Motor neuron (in vitro differentiated cells): ENCODE measurements around the gene RS1. TPM values are rescaled to one million over a fixed set of nuclear protein-coding genes. Genes with fewer than 3 reads are reported as not detected.

Source experiments
- ATAC-seq, 8 experiments: fragments of 200-7000 bp; cut with Tn5 transposase; replicated peaks in 6 of 8; 2 replicates each; pipeline ENCODE4 v1.8.0; 2021; ENCODE audit warnings: mild to moderate bottlenecking in 8 of 8, moderate library complexity in 8 of 8
- H3K27ac ChIP-seq, 2 donors: fragments of 250-450 bp; sonication (Bioruptor Pico); 2 replicates each; pipeline ENCODE4 v1.9.0; 2021; ENCODE audit warnings: antibody characterized with exemption in 2 of 2, mild to moderate bottlenecking in 2 of 2, moderate library complexity in 1 of 2
- H3K4me1 ChIP-seq, 2 donors: fragments of 250-450 bp; sonication (Bioruptor Pico); replicated peaks in 1 of 2; 2 replicates each; pipeline ENCODE4 v1.6.1; 2021; ENCODE audit warnings: antibody characterized with exemption in 2 of 2, mild to moderate bottlenecking in 2 of 2, moderate library complexity in 1 of 2
- H3K4me3 ChIP-seq, 5 donors: fragments of 250-450 bp; sonication (Bioruptor Pico); 2 replicates each; pipeline ENCODE4 v1.9.0; 2021; ENCODE audit warnings: antibody characterized with exemption in 5 of 5, mild to moderate bottlenecking in 5 of 5, moderate library complexity in 4 of 5
- WGBS, 10 experiments: fragments of 450-650 bp; shearing (Covaris generic); methylation state at CpG; one replicate each; pipeline ENCODE4 v1.0.0; 2022; 5-methylcytosine and 5-hydroxymethylcytosine counted together
- in situ Hi-C, 9 experiments: fragments of 400-800 bp; cut with MboI; loops; one replicate each; pipeline ENCODE4 v1.15.0; 2021; ENCODE audit warnings: low sequenced_read_pairs in 9 of 9, low pct_unique_long_range_greater_than_20kb in 2 of 9; ENCODE audit not compliant: unreplicated experiment in 9 of 9
- total RNA-seq, 8 experiments: library from RNA; unstranded; fragments of 300-600 nt; gene quantifications; 2 replicates each; pipeline versions ENCODE4 v1.2.3 to v1.2.4, GENCODE V29; 2022

RS1 gene
- total RNA-seq, 8 experiments from 2014 or later: 0.05 to 0.41 (median 0.21) TPM; not detected in 2

DNA sequence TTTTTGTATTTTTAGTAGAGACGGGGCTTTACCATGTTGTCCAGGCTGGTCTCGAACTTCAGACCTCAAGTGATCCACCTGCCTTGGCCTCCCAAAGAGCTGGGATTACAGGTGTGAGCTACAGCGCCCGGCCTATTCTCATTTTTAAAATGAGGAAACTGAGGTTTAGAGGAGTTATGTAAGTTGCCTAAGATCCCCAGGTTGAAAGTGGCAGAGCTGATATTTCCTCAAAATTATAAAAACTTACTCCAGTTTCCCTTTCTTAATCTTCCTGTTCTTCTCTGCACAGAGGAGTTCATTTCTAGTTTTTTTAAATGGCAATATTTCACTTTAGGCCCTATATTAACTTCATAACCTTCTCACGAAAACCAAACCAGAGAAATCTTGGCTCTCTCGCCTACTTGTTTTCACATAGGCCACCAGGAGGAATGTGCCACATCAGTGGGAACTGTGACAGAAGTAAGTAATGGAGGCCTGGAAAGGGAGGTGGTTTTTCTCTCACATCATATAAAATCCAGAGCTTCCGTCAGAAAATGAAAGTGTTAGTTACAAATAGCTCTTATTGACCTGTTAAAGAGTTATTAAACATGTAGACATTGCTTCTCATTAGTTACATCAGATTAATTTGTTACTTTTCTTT, 16.1 kb upstream of the RS1 start:
- H3K27ac ChIP-seq: no peak overlapping the region
- no peak overlapping the region for H3K4me3 ChIP-seq
- 0 to 100% (median 56%) methylated on average over 1 to 4 of the region's 7 CpGs; no CpG with 5 or more reads in 3 of the 10 experiments for WGBS, 10 experiments
- ATAC-seq: no peak
- H3K4me1 ChIP-seq: peaks cover 5 to 18% of the 10 kb centered on the region in 2 donors
- in situ Hi-C loops: loop anchor here in 1 of 9 experiments (25.0 kb wide), 1 partner anchor 199 kb away; no protein-coding TSS in a partner anchor

DNA sequence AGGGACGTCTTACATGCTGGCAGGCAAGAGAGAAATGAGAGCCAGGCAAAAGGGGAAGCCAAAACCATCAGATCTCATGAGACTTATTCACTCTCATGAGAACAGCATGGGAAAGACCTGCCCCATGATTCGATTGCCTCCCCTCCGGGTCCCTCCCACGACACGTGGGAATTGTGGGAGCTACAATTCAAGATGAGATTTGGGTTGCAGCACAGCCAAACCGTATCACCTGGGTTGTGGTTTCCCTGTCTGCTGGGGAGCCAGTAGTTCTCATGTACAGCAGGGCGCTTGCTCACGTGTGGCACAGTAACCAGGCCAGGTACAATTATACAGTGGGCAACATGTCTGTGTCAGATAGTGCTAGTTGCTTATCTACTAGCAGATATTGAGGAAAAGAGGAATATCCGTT, 11.1 kb upstream of the RS1 start:
- H3K4me3 ChIP-seq: no peak overlapping the region
- WGBS, 10 experiments: 40 to 76% (median 63%) methylated on average over 2 to 4 of the region's 9 CpGs; no CpG with 5 or more reads in 6 of the 10 experiments
- ATAC-seq: no peak
- in situ Hi-C loops: loop anchor here in 1 of 9 experiments (25.0 kb wide), 1 partner anchor 204 kb away; no protein-coding TSS in a partner anchor
- no peaks in the 10 kb centered on the region for H3K4me1 ChIP-seq
- H3K27ac ChIP-seq: no peak overlapping the region

DNA sequence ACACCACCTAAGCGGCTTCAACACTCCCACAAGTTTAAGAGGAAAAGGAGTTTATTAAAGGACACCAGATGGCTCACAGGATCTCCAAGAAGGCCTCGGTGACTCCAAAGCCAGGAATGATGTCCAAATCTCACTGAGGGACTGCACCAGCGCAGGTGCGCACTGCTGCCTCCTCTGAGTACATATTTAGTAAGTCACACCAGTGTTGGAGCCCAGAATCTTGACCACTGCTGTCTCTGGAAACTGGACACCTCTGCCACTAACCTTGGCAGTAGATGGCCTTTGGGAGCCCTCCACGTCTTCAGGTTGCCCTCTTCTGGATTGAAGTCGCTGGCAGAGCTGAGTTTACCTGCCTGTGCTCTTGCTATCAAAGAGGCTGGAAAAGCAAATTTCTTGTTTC, 10.1 kb upstream of the RS1 start:
- WGBS, 10 experiments: 0 to 83% (median 34%) methylated on average over 1 to 4 of the region's 6 CpGs; no CpG with 5 or more reads in 7 of the 10 experiments
- Histone ChIP-seq H3K27ac (no peak overlapping the region), H3K4me1 (no peaks in the 10 kb centered on the region), H3K4me3 (no peak overlapping the region)
- no peak for ATAC-seq
- in situ Hi-C loops: loop anchor here in 1 of 9 experiments (25.0 kb wide), 1 partner anchor 205 kb away; no protein-coding TSS in a partner anchor

DNA sequence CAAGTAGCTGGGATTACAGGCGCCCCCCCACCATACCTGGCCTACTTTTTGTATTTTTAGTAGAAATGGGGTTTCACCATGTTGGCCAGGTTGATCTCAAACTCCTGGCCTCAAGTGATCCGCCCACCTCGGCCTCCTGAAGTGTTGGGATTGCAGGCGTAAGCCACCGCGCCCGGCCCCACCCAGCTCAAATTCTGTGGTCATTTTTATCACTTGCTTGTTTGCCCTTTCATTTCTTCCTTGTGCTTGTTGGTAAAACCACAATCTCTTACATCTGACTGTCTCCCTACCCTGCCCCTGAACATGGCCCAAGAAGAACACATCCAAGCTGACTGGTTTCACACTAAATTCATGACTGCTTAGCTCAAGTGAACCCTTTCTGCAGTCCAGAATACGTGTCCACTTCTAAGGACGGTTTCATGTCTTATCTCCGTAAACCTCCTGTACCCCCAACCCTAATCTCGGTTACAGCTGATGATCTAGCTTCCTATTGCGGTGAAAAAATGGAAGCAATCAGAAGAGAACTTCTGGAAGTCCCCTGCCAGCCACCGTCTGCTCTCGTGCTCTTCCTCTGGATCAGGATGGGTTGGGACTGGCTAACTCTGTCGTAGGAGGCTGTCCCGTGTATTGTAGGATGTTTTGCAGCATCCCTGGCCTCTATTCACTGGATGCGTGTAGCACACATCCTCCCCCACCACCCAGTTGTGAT, 5.4 kb upstream of the RS1 start:
- no peak for ATAC-seq
- H3K4me3 ChIP-seq: no peak overlapping the region
- H3K4me1 ChIP-seq: no peaks in the 10 kb centered on the region
- 48 to 55% methylated on average over 6 to 7 of the region's 17 CpGs; no CpG with 5 or more reads in 8 of the 10 experiments for WGBS, 10 experiments
- in situ Hi-C loops: loop anchor here in 1 of 9 experiments (25.0 kb wide), 1 partner anchor 210 kb away; no protein-coding TSS in a partner anchor
- no peak overlapping the region for H3K27ac ChIP-seq

DNA sequence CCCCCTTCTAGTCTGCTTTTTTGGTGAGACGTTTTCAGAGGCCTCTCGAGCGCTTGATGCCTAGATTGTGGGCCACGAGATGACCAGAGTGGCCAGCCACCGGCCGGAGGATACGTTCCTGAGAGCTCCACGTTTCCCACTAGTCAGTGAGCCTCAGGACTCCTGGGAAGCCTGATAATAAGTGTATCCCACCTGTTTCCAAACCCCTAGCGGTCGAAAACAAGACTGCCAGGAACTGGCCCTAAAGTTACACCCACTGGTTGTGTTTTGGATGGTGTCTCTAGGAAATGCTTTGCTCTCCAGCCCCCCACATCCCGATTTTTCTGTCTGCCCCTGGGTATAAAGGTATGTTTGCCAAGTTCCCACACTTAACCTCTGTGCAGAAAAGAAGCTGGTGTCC, 4.6 kb upstream of the RS1 start:
- Histone ChIP-seq H3K4me3 (no peak overlapping the region), H3K27ac (no peak overlapping the region), H3K4me1 (no peaks in the 10 kb centered on the region)
- in situ Hi-C loops: loop anchor here in 1 of 9 experiments (25.0 kb wide), 1 partner anchor 211 kb away; no protein-coding TSS in a partner anchor
- no CpG with 5 or more reads among the region's 11 CpGs for WGBS, 10 experiments
- ATAC-seq: peak in 1 of 8 experiments; percentile 21

DNA sequence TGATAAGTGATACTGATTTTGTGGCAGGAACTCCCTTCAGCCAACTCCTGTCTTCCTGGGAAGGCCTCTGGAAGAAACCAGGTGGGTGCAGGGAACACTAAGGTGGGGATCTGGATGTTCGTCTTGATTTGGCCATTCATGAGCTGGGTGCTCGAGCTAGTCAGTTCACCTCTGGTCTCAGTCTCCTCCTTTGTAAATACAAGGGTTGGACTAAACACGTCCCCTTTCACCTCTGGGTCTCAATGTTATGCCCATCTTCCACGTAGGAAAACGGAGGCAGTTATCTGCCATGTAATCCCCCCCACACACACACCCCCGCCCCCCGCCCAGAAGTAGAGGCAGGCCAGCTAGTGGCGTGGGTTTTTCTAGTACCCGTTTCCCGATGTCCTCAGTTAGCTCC, 4.1 kb upstream of the RS1 start:
- H3K4me3 ChIP-seq: no peak overlapping the region
- in situ Hi-C loops: loop anchor here in 1 of 9 experiments (25.0 kb wide), 1 partner anchor 211 kb away; no protein-coding TSS in a partner anchor
- ATAC-seq: no peak
- no peak overlapping the region for H3K27ac ChIP-seq
- no CpG with 5 or more reads among the region's 10 CpGs for WGBS, 10 experiments
- H3K4me1 ChIP-seq: no peaks in the 10 kb centered on the region

DNA sequence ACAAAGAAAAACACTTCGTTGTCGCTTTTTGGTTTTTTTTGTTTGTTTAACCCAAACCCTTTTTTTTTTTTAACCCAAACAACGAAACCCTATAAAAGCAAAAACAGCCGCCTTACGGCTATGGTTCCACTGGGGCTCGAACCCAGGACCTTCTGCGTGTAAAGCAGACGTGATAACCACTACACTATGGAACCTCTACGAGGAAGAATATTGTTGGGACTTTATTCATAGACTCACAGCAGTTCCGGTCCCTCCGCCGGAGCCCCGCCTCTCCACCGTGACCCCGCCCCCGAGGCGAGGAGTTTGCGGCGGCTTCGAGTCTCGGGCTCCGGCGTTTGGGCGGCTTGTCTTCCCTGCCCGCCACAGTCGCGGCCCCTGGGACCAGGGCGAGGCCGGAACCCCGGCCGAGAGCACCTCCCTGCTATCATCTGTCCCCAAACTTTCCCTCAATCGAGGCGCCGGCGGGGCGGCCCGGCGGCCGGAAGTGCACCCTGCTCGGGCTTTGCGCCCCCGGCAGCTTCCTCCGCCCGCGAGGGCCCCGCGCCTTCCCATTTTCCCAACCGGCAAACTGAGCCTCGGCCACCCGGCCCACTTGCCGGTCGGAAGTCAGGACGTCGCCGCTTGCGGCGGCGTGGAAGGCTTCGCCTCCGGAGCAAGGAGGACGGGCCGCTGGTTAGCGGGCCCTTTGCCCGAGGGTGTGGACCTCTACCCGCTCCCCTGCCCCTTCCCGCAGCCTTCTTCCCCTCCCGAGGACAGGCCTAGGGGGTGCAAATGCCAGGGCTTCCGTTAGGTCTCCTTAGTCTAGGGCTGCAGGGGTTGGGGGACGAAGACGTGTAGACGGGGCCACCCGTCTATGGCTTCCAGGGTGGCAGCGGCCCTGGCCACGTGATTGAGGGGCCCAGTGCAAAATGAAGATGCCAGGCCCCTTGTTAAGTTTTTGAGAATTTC, 3.2 kb upstream of the RS1 start:
- in situ Hi-C loops: loop anchor here in 1 of 9 experiments (25.0 kb wide), 1 partner anchor 212 kb away; no protein-coding TSS in a partner anchor
- H3K27ac ChIP-seq: peak overlapping the region in 1 of 2 donors; percentile 57
- H3K4me1 ChIP-seq: no peaks in the 10 kb centered on the region
- H3K4me3 ChIP-seq: peak overlapping the region; percentile 57 to 98 (median 66)
- ATAC-seq: peak; percentile 91 to 95 (median 94)
- WGBS, 10 experiments: 0 to 29% (median 0%) methylated on average over 1 to 24 of the region's 74 CpGs; no CpG with 5 or more reads in 6 of the 10 experiments

DNA sequence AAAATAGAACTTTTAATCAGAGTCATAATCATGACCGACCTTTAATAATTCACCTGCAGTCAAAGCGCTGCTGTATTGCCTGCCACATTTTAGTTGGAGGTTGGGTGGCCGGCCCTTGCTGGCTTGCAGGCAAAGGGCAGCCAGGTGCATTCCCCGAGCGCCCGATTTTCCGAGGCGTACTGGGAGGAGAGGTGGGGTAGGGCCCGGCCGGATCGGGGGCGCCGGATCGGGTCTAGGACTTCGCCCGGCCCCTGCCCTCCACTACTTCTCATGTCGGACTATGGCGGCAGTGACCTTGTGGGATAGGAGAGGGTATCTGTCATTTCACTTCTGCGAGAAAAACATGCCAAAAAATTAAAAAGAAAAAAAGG, 2.5 kb upstream of the RS1 start:
- peak; percentile 27 to 72 (median 60) for ATAC-seq
- in situ Hi-C loops: no loop called here
- Histone ChIP-seq H3K4me1 (no peaks in the 10 kb centered on the region), H3K4me3 (peak overlapping the region; percentile 57 to 98 (median 66)), H3K27ac (no peak overlapping the region)
- 2 to 41% (median 10%) methylated on average over 2 to 16 of the region's 19 CpGs; no CpG with 5 or more reads in 6 of the 10 experiments for WGBS, 10 experiments

DNA sequence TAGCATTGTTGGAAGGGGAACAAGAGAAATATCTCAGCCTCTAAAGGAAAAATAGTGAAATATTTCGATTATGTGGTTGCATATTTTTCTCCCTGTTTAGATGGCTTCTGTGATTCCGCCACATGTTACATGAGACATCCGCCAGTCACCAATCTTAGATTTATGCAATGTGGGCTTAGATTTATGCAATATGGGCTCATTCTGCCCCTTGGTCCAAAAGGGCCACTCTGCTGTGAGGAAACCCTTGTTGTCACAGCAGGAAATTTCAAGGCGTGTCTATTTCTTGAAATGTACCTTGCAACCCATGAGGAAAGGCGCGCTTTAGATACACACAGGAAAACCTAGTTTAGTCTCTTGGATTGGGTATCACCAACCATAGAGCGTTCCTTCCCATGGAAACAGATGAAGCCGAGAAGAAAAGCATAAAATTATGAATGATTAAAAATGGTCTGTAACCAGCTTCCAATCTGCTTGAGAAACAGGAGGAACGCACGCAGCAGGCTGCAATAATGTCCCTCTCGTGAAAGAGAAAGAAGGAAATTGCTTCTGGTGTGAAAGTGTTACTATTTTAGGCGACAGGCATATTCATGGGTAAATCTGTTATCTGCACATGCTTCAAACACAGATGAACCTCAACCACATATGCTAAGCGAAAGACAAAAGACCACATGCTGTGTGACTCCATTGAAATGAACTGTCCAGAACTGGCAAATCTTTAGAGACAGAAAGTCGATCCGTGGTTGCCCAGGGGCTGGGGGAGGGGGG, 3.7 kb downstream of the RS1 start:
- in situ Hi-C loops: no loop called here
- ATAC-seq: peak in 3 of 8 experiments; percentile 58 to 64 (median 60)
- Histone ChIP-seq H3K27ac (peak overlapping the region in 1 of 2 donors; percentile 26), H3K4me3 (no peak overlapping the region), H3K4me1 (peaks cover 6 to 8% of the 10 kb centered on the region in 2 donors)
- 28 to 75% (median 51%) methylated on average over 2 to 10 of the region's 15 CpGs; no CpG with 5 or more reads in 4 of the 10 experiments for WGBS, 10 experiments

DNA sequence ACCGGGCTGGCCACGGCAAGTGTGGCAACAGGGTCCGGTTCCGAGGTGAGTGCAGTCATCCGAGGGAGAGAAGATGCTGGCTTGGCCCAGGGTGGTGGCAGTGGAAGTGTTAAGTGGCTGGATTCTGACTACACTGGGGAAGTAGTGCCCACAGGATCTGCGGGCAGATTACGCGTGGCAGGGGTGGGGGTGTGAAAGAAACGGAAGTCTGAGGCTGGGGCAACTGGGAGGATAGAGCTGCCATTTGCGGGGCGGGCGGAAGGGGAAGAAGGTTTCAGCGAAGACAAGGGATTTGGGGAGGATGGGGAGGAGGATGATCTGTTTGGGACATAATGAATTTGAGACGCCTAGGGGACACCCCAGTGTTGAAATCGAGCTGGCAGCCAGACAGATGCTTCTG, 5.3 kb downstream of the RS1 start:
- WGBS, 10 experiments: 67% methylated on average over 6 of the region's 15 CpGs; no CpG with 5 or more reads in 9 of the 10 experiments
- peaks cover 6 to 8% of the 10 kb centered on the region in 2 donors for H3K4me1 ChIP-seq
- in situ Hi-C loops: no loop called here
- no peak for ATAC-seq
- H3K27ac ChIP-seq: no peak overlapping the region
- H3K4me3 ChIP-seq: no peak overlapping the region

DNA sequence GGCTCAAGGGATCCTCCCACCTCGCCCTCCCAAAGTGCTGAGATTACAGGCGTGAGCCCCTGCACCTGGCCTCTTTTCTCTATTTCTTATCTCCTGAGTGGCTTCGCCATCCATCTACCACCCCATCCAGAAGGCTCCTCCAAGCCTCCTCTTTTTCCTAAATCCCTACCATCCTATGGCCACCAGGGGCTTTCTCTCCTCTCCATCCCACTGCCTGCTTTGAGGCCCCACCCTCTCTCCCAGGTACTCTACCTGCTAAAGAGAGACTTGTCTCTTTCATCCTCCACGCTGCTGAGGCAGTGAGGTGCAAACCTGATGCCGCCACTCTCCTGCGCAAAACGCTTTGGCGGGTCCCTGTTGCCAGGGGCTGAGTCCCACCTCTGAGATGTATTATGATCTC, 7.0 kb downstream of the RS1 start:
- 43% methylated on average over 3 of the region's 8 CpGs; no CpG with 5 or more reads in 9 of the 10 experiments for WGBS, 10 experiments
- Histone ChIP-seq H3K4me3 (no peak overlapping the region), H3K4me1 (peaks cover 6 to 8% of the 10 kb centered on the region in 2 donors), H3K27ac (no peak overlapping the region)
- ATAC-seq: no peak
- in situ Hi-C loops: no loop called here

DNA sequence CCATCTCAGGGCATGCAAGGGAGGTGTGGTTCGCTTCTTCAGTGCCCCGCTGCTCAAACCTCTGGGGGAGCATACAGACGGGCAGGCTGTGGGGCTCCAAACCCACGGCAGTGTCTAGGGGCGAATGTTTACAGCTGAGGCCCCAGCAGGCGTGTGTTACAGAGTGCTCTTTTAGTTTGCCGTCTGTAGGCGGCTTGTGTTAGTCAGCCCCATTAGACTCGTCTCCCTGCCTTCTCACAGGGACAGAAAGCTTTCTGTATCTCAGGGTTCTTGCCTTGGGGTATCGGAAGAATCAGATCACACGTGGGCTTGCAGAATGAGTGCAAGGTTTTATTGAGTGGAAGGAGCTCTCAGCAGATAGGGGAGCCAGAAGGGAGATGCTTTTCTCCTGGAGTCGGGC, 10.6 kb downstream of the RS1 start:
- in situ Hi-C loops: no loop called here
- 52% methylated on average over 3 of the region's 12 CpGs; no CpG with 5 or more reads in 9 of the 10 experiments for WGBS, 10 experiments
- H3K27ac ChIP-seq: no peak overlapping the region
- H3K4me1 ChIP-seq: no peaks in the 10 kb centered on the region
- H3K4me3 ChIP-seq: no peak overlapping the region
- ATAC-seq: no peak
